Activated gamma-delta T cell treated with Interleukin-2 at 50 U/mL for 16 hours (primary cell): ENCODE results near the gene PCID2.
"Not testable (repeated sequence)": the region's sequence is repeated elsewhere in the genome, so short reads cannot be mapped to it uniquely, and the experiment has no call there.

ENCODE experiments used
- DNase-seq: peaks from one replicate; pipeline ENCODE4 v3.0.0-alpha.2; 2020

PCID2 gene

GRCh38 chr13:113208421-113209335, at the start of gene PCID2:
TSS of gene PCID2 (minus strand) at chr13:113208669. CDS start at chr13:113208634, 35 bp downstream.
- peak; percentile 86 for DNase-seq

DNA sequence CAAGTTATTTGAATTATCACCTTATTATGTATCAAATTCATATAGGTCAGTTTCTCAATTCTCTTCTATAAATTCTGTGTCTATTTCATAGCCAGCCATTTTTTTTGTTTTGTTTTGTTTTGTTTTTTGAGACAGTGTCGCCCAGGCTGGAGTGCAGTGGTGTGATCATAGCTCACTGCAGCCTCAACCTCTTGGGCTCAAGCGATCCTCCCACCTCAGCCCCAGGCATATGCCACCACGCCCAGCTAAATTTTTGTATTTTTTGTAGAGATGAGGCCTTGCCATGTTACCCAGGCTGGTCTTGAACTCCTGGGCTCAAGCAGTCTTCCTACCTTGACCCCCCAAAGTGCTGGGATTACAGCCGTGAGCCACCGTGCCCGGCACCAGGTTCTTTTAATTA, 49.4 kb upstream of the PCID2 start:
- DNase-seq = not testable (repeated sequence)

GRCh38 chr13:113252516-113253095, 44.1 kb upstream of the PCID2 start:
- no peak for DNase-seq

DNA sequence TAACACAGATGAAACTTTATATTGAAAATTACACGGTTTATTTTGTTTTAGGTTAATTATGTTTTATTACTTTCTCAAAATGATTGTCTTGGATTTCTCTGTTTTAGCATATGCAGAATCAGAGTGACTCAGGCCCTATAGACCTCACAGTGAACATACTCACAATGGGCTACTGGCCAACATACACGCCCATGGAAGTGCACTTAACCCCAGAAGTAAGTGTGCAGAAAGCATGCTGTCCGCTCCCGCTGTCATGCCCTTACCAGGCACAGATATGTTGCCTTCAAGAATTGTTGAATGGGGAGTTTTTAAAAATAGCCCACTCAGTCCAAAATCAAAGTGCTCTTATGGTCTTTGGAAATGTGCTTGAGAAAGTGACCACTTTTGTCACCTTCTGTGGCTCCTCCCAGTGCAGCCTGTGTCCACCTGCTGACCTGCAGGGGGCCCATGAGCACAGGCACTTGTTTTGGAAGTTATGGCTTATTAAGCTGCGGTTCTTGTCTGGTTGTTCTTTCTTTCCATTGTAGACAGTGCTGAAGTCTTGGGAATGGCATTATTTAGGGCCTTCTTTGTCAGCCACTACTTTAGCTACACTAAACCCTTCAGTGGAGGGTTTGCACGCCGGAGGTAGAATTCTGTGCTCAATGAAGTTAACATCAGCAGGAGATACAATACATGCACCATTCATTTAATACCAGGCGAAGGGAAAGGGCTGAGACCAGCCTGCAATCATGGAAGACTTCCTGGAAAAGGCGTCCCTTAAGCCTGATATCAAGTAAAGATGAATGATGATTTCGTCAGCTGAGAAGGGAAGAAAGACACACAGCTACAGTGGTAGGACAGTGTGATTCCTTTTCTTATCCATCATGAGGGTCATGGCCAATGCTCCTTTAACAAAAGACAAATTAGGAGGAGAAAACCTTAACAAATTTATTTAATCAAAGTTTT, 37.7 kb upstream of the PCID2 start:
- no peak for DNase-seq

DNA sequence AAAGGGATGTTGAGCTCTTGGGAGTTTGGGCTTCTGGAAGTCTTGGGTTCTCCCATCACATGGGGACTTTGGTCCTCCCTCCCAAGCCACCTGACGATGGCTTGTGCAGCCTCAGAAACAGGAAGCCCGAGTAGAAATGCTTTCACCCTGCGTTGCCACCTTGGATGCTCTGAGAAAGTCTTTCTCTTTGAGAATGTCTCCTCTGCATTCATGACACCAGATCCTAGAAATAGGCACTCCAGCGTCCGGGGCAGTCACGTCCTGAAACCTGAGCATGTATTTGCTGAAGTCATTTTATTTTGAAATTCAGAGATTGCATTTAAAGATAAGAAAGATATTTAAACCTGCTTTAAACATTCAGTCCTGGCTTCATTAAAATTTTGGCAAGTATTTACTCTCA, 35.4 kb upstream of the PCID2 start:
- no peak for DNase-seq

GRCh38 chr13:113241623-113242022, 33.2 kb upstream of the PCID2 start:
- DNase-seq = not testable (repeated sequence)

GRCh38 chr13:113239986-113240385, 31.5 kb upstream of the PCID2 start:
- DNase-seq = no peak

DNA sequence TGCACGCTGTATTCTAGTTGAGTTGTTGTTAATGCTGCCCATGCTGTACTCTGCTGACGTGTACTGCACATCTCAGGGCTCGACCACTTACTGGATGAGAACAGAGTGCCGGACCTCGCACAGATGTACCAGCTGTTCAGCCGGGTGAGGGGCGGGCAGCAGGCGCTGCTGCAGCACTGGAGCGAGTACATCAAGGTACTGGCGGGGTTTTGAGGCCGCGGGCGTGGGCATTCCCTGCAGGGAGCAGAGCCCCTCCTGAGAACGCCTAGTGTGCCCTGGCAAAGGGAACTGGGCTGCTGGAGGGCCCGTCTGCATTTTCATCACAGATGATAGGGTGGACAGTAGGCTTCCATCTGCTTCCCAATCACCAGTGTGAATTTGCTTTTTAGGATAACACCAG, 30.9 kb upstream of the PCID2 start:
- DNase-seq = no peak

DNA sequence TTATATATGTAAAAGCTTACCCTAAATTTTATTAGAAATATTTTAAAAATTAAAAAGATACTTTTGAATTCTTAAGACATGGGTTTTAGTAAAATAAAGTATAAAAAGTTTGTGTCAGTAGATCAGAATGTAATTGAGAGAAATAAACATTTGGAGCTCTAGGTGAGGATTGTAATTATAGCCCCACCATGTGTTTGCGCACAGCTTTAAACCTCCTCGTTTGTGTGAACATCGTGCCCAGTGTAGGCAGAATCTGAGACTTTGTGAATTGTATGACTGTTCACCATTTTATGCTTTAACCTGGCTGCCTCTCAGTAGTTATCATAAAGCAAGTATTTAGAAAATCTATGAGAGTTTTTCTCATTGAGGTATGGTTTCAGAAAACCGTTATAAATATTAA, 30.1 kb upstream of the PCID2 start:
- DNase-seq = no peak

DNA sequence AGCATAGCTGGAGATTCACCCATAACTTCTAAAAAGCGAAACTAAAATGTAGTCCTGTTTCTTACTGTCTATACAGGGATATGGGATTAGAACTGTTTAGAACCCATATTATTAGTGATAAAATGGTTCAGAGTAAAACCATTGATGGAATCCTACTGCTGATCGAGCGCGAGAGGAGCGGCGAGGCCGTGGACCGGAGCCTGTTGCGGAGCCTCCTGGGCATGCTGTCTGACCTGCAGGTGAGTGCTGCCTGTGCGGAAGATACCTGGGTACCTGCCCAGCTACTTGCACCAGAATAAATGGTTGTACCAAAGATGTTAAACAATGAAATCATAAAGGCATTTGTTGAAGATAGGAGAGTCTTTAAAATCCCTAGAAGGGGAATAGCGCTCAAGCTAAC, 24.6 kb upstream of the PCID2 start:
- no peak for DNase-seq

DNA sequence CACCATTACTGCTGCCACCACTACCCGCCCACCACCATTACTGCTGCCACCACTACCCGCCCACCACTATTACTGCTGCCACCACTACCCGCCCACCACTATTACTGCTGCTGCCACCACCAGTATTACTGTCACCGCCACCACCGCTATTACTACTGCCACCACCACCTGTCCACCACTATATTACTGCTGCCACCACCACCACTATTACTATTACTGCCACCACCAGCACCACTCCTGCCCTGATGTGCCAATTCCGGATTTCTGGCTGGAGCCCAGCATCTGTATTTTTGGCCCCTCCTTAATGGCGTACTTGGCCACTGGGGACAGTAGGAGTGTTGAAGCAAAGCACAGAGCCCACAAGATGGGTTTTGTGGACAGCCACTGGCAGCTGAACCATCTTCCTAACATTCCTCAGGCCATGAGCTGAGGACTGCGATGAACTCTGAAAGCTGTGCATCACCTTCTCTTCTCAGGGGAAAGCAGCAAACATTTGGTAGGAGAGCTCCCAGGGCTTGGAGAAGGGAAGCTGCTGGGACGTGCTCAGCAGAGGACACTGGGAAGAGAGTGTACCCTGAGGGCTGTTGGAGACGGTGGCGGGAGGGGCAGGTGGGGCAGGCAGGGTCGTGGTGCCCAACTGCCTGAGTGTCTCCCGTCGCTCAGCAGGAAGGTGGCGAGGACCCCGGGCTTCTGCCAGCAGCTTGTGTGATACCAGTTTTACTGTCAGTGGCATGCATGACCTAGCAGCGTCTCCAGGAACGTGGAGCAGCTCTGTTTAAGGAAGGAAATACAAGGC, 23.9 kb upstream of the PCID2 start:
- DNase-seq = no peak

DNA sequence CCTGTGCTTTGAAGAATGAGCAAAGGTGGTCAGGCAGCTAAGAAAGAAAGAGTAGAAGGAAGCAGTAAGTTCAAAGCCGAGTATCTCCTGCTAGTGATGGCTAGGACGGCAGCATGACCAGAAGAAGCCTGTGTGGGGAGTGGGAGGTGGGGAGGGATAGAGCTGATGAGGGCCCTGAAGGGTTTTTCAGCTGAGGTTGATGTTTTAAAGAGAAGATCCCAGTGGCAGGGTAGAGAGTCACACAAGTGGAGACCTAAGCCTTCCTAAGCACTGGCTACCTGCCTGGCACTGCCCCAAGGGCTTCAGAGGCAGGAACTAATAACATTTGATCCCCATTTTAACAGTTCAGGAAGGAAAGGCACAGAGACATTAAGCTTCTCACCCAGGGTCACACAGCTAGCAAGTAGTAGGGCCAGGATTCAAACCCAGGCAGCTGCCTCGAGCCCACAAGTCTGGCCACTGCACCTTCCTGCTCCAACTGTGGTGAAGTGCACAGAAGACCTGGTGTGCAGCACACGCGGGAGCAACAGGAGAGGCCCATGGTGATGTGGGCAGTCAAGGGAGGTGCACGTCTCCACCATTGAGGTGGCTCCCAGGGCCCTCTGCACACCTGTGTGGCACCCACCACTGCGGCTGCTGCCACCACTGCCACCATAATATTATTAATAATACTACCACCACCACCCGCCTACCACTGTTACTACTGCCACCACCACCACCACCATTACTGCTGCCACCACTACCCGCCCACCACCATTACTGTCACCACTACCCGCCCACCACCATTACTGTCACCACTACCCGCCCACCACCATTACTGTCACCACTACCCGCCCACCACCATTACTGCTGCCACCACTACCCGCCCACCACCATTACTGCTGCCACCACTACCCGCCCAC, 23.1 kb upstream of the PCID2 start:
- DNase-seq = no peak

DNA sequence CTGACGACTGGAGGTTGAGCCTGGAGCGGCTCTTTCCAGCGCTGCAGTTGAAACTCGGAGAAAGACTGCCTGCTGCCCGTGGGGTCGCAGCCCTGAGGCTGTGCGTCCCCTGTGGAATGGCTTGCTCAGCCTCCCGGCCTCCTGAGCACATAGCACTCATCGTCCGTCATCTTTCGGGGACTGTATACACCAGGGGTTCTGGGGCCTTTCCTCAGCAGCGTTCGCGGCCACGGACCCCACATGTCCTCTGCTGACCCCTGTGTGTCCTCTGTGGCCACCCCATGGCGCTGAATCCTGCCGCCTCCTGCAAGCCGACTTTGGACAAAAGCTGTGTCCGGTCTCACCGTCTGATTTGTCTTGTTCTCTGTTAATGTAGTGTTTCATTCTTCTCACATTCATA, 21.3 kb upstream of the PCID2 start:
- no peak for DNase-seq

- DNase-seq = no peak
Observed at GRCh38 chr13:113229161-113229560, 20.7 kb upstream of the PCID2 start.

GRCh38 chr13:113226873-113227450, 18.5 kb upstream of the PCID2 start:
- no peak for DNase-seq

DNA sequence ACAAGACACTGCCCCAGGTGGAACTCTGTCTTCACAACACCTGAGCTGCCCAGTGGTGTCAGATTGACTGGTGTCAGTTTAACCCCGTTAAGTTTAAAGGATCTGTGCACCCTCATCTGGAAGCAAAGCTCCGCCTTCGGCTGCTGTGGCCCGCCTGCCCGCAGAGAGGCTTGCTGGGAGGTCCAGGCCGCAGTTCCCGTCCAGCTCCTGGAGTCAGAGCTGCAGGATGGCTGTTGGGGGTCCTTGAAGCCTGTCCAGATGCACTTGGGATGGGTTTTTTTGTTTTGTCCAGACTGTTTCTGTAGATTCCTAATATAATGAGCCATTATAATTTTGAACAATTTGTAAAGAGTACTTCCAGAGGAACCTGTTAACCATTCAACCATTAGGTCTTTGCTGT, 17.0 kb upstream of the PCID2 start:
- DNase-seq = no peak

- DNase-seq = no peak
Observed at GRCh38 chr13:113224486-113224885, 16.0 kb upstream of the PCID2 start.

DNA sequence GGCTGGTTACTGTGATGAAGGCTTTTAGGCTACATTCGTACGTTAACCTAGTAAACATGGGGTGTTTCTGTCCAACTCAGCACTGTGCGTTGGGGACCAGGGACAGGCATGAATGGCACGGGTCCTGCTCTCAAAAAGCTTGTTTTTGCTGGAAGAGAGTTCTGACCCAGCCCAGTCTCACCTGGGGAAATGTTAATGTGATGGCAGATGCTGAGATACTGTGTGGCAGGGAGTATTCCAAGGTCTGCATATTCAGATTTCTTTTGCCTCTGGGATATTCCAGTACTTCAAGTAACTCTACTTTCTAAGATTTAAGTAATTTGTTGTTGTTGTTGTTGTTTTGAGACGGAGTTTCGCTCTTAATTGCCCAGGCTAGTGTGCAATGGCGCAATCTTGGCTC, 14.6 kb upstream of the PCID2 start:
- no peak for DNase-seq

- peak; percentile 17 for DNase-seq
Observed at GRCh38 chr13:113220877-113221276, 12.4 kb upstream of the PCID2 start.

DNA sequence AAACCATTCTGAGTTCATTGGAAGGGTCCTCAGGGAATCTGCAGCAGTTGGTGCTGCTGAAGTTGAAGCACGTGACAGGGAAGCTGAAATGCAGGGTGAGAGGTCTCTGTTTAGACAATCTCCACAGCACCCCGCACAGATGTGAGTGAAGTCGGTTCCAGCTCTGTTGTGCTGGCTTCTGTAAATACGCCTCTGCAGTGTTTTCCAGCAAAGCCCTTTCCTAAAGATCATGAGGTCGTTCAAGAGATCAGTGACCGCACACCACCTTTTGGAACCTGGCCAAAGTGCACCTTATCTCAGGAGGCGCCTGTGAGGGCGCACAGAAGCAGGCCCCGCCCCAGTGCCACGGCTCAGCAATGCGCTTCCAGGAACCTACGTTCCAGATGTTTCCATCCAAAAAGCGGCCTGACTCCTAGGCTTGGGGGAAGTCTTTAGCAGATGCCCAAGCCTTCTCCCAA, 11.7 kb upstream of the PCID2 start:
- DNase-seq = no peak
